GM12878 (cell line): ENCODE results near the gene PRSS58. TPM values are rescaled to one million over a fixed set of nuclear protein-coding genes. Genes with fewer than 3 reads are reported as not detected.

Source experiments
- ATAC-seq: fragments of 200-7000 bp; cut with Tn5 transposase; 3 replicates; pipeline ENCODE4 v1.9.1; 2020; ENCODE audit warnings: mild to moderate bottlenecking, moderate library complexity
- BruUV-seq: library from RNA; stranded (reverse); fragments of 400-500 nt; replicated peaks from 2 replicates; lab custom pipeline; 2021; lab: Mats Ljungman, UMichigan
- CTCF ChIA-PET: fragments of 300-600 bp; sonication (Branson Sonifier 250); formaldehyde crosslinking; extraction: SDS; loops from one replicate; lab custom pipeline; 2021; ENCODE audit warnings: inconsistent platforms; lab: Yijun Ruan, JAX
- POLR2A ChIA-PET: fragments of 350-600 bp; formaldehyde crosslinking; extraction: SDS; loops from one replicate; lab custom pipeline; 2021; ENCODE audit warnings: inconsistent platforms; lab: Charles Lee
- RAD21 ChIA-PET: fragments of 300-600 bp; sonication (Branson Sonifier 250); formaldehyde crosslinking; loops from one replicate; lab custom pipeline; 2023; ENCODE audit warnings: antibody characterized with exemption; ENCODE audit not compliant: unreplicated experiment; lab: Charles Lee
- SMC1A ChIA-PET: fragments of 300-600 bp; sonication (Branson Sonifier 250); formaldehyde crosslinking; loops from one replicate; lab custom pipeline; 2023; ENCODE audit not compliant: unreplicated experiment, uncharacterized antibody; lab: Charles Lee
- DNase-seq: peaks from one replicate; pipeline ENCODE4 v3.0.0-alpha.2; 2011; ENCODE audit warnings: low read depth, low spot score
- FAIRE-seq: peaks from 3 replicates; lab custom pipeline; 2011; peaks lifted over from hg19 to GRCh38; lab: Jason Lieb, UNC
- H2AFZ ChIP-seq: 2 replicates; pipeline ENCODE4 v1.6.0; 2011; ENCODE audit warnings: low read depth, low read length, control low read depth; ENCODE audit not compliant: control insufficient read depth
- H3K27ac ChIP-seq: 2 replicates; pipeline ENCODE4 v1.5.1; 2011; ENCODE audit warnings: control low read depth; ENCODE audit not compliant: control insufficient read depth, insufficient read depth
- H3K27me3 ChIP-seq, 2 experiments: replicated peaks in 1 of 2; 2 replicates each; pipeline versions ENCODE4 v1.6.0 to v1.6.1; 2011; ENCODE audit warnings: low read length in 1 of 2; ENCODE audit not compliant: control insufficient read depth in 2 of 2, insufficient read depth in 2 of 2
- H3K36me3 ChIP-seq, 2 experiments: 2 replicates each; pipeline ENCODE4 v1.5.1; 2011; ENCODE audit warnings: low read length in 1 of 2; ENCODE audit not compliant: control insufficient read depth in 2 of 2, insufficient read depth in 2 of 2
- H3K4me1 ChIP-seq: 2 replicates; pipeline ENCODE4 v1.6.1; 2011; ENCODE audit warnings: mild to moderate bottlenecking, low read length, moderate library complexity, mixed read lengths; ENCODE audit not compliant: control insufficient read depth, insufficient read depth
- H3K4me2 ChIP-seq: 2 replicates; pipeline ENCODE4 v1.6.0; 2011; ENCODE audit warnings: control low read depth; ENCODE audit not compliant: control insufficient read depth, insufficient read depth
- H3K4me3 ChIP-seq: fragments of 200-600 bp; sonication (generic); 2 replicates; pipeline ENCODE4 v1.5.1; 2016
- H3K79me2 ChIP-seq: 2 replicates; pipeline ENCODE4 v1.6.0; 2011; ENCODE audit warnings: low read length; ENCODE audit not compliant: control insufficient read depth, insufficient read depth
- H3K9ac ChIP-seq: 2 replicates; pipeline ENCODE4 v1.8.0; 2011; ENCODE audit warnings: low read length, control low read depth, mixed read lengths; ENCODE audit not compliant: control insufficient read depth, insufficient read depth
- H3K9me3 ChIP-seq: replicated peaks from 3 replicates; pipeline ENCODE4 v1.5.1; 2011; ENCODE audit warnings: mild to moderate bottlenecking, low read length; ENCODE audit not compliant: control insufficient read depth, insufficient read depth
- H4K20me1 ChIP-seq: 2 replicates; pipeline ENCODE4 v1.6.0; 2011; ENCODE audit not compliant: control insufficient read depth, insufficient read depth
- CBFB ChIP-seq: IDR thresholded peaks from 2 replicates; pipeline ENCODE4 v1.6.1; 2016; ENCODE audit warnings: antibody characterized with exemption, low read depth
- CBX5 ChIP-seq: sonication (generic); IDR thresholded peaks from 2 replicates; pipeline ENCODE4 v1.6.1; 2016; ENCODE audit warnings: low read depth, moderate library complexity, mild to moderate bottlenecking, inconsistent platforms
- CHD1 ChIP-seq: IDR thresholded peaks from 2 replicates; pipeline ENCODE4 v1.6.1; 2012; ENCODE audit warnings: low read depth, low read length, improper control_type of control experiment
- CHD2 ChIP-seq: IDR thresholded peaks from 2 replicates; pipeline ENCODE4 v1.6.1; 2011; ENCODE audit warnings: low read depth, low read length, improper control_type of control experiment, borderline replicate concordance
- POLR2AphosphoS2 ChIP-seq: IDR thresholded peaks from 2 replicates; pipeline ENCODE4 v1.6.1; 2011; ENCODE audit warnings: low read depth, mild to moderate bottlenecking, low read length, improper control_type of control experiment, moderate library complexity
- RUNX3 ChIP-seq: IDR thresholded peaks from 2 replicates; pipeline ENCODE4 v1.6.1; 2012; ENCODE audit warnings: low read length, inconsistent platforms
- SIX5 ChIP-seq: IDR thresholded peaks from 2 replicates; pipeline ENCODE4 v1.6.1; 2011; ENCODE audit warnings: mild to moderate bottlenecking, low read depth, low read length, moderate library complexity; ENCODE audit not compliant: severe bottlenecking
- SREBF2 ChIP-seq: IDR thresholded peaks from 2 replicates; pipeline ENCODE4 v1.6.1; 2012; ENCODE audit warnings: mild to moderate bottlenecking, low read length
- ZZZ3 ChIP-seq: IDR thresholded peaks from 2 replicates; pipeline ENCODE4 v1.6.1; 2011; ENCODE audit warnings: low read depth; ENCODE audit not compliant: control insufficient read depth, insufficient read length
- WGBS: methylation state at CpG from one replicate; pipeline ENCODE4 v1.1.6; 2016; ENCODE audit warnings: low lambda C conversion rate; ENCODE audit not compliant: insufficient replicate concordance, insufficient coverage; ENCODE audit errors: missing lambda C conversion rate; 5-methylcytosine and 5-hydroxymethylcytosine counted together
- in situ Hi-C: fragments of 300-500 bp; cut with MboI; formaldehyde crosslinking; loops from 9 replicates; pipeline ENCODE4 v1.14.3; 2018; ENCODE audit warnings: mixed read lengths
- intact Hi-C: fragments of 100-400 bp; cut with micrococcal nuclease; formaldehyde crosslinking; loops from one replicate; pipeline ENCODE4 v1.14.2; 2022; ENCODE audit not compliant: unreplicated experiment
- polyA plus RNA-seq, 11 experiments: library from polyadenylated mRNA; depleted of rRNA in 4 of 11; unstranded in 6 of 11; stranded (reverse) in 5 of 11; fragments of >200 nt; fragmentation: Nextera tagmentation in 4 of 11; fragmentation: Illumina TruSeq in 1 of 11; extraction: Ambion mirVana in 4 of 11; extraction: Trizol in 1 of 11; gene quantifications; 1 replicate in 1 of 11; 2 replicates in 10 of 11; pipeline versions ENCODE4 v1.2.1 to v1.2.3, GENCODE V29; 2011 to 2016; ENCODE audit warnings: inconsistent platforms in 2 of 11, missing spikeins in 2 of 11, low read depth in 1 of 11
- total RNA-seq, 4 experiments: library from RNA; depleted of rRNA in 3 of 4; stranded (reverse); fragments of >200 nt in 3 of 4; fragmentation: Illumina TruSeq in 1 of 4; extraction: Trizol in 1 of 4; gene quantifications; 2 replicates each; pipeline versions ENCODE4 v1.2.1 to v1.2.3, GENCODE V29; 2013 to 2021
- TF ChIP-seq, protein P1 (sequence below), 3 experiments: IDR thresholded peaks in 2 of 3; conservative IDR thresholded peaks in 1 of 3; 2 replicates each; pipeline ENCODE4 v1.5.1; 2011; ENCODE audit warnings: low read depth in 3 of 3, low read length in 3 of 3, mild to moderate bottlenecking in 3 of 3, control low read depth in 2 of 3, moderate library complexity in 2 of 3, inconsistent platforms in 1 of 3, mixed read lengths in 1 of 3; ENCODE audit not compliant: control insufficient read depth in 2 of 3, insufficient read depth in 1 of 3; ENCODE audit errors: extremely low read depth in 1 of 3
- TF ChIP-seq, protein P2 (sequence below): IDR thresholded peaks from 2 replicates; pipeline ENCODE4 v1.6.1; 2012; ENCODE audit warnings: low read depth, low read length, improper control_type of control experiment

Gene PRSS58
- total and polyA plus RNA-seq, 10 of the 15 experiments (the other 5 are each of a cell fraction or from before 2014, with no cell fraction given), result not detected

DNA sequence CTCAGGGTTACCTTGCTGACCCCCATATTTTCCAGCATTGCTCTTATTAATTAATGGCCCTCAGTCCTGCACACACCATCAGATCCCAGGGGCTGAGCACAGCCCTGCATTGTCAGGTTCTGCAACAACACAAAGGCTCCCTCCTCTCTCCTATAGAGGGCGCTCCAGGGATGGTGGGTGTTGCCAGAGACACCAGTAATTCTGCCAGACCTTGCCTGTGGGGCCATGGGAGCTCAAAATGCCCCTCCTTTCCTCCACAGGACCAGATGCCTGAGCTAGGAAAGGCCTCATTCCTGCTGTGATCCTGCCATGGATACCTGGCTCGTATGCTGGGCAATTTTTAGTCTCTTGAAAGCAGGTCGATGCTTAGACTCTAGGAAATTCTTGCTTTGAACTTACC, 42.8 kb upstream of the PRSS58 start:
- ChIA-PET CTCF (interaction anchor here (0.9 to 1.6 kb wide), 5 partner anchors 8 to 325 kb away, joined by 3 to 8 read pairs (median 5); no protein-coding TSS in a partner anchor), POLR2A (no interaction called here), SMC1A (no interaction called here), RAD21 (no interaction called here)
- Histone ChIP-seq H3K4me2 (no peak overlapping the region), H3K4me3 (no peak overlapping the region), H3K27me3 (no peaks in the 10 kb centered on the region; a peak in 1 of 4 replicates), H3K36me3 (no peaks in the 10 kb centered on the region), H3K27ac (no peak overlapping the region), H3K4me1 (no peaks in the 10 kb centered on the region), H2AFZ (no peak overlapping the region), H3K9me3 (no peaks in the 10 kb centered on the region), H4K20me1 (no peaks in the 10 kb centered on the region), H3K79me2 (no peaks in the 10 kb centered on the region), H3K9ac (no peak overlapping the region)
- WGBS, result 7% methylated on average over 3 of the region's 3 CpGs
- ATAC-seq (peak; percentile 47; the same call in 2 of the 3 replicates), FAIRE-seq (no peak), DNase-seq (no peak)
- no TSS peak for BruUV-seq
- in situ Hi-C loops (loop anchor here (10.0 kb wide), 1 partner anchor 326 kb away; the partner anchor contains the start of gene TAS2R38), intact Hi-C loops (loop anchor here (1.0 kb wide), 1 partner anchor 324 kb away; no protein-coding TSS in a partner anchor)
- TF ChIP-seq, protein P1, sequence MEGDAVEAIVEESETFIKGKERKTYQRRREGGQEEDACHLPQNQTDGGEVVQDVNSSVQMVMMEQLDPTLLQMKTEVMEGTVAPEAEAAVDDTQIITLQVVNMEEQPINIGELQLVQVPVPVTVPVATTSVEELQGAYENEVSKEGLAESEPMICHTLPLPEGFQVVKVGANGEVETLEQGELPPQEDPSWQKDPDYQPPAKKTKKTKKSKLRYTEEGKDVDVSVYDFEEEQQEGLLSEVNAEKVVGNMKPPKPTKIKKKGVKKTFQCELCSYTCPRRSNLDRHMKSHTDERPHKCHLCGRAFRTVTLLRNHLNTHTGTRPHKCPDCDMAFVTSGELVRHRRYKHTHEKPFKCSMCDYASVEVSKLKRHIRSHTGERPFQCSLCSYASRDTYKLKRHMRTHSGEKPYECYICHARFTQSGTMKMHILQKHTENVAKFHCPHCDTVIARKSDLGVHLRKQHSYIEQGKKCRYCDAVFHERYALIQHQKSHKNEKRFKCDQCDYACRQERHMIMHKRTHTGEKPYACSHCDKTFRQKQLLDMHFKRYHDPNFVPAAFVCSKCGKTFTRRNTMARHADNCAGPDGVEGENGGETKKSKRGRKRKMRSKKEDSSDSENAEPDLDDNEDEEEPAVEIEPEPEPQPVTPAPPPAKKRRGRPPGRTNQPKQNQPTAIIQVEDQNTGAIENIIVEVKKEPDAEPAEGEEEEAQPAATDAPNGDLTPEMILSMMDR (IDR thresholded peaks at IDR 0.05 in 2 of 3, conservative IDR thresholded peaks at IDR 0.05 in 1 of 3; ENCODE audit: control insufficient read depth in 2 of 3, extremely low read depth in 1 of 3, insufficient read depth in 1 of 3, low read depth in 3 of 3, low read length in 3 of 3), result peak; percentile 18 to 36 (median 22); a peak in 4 of 6 replicates
- TF ChIP-seq CHD1, result no peak

DNA sequence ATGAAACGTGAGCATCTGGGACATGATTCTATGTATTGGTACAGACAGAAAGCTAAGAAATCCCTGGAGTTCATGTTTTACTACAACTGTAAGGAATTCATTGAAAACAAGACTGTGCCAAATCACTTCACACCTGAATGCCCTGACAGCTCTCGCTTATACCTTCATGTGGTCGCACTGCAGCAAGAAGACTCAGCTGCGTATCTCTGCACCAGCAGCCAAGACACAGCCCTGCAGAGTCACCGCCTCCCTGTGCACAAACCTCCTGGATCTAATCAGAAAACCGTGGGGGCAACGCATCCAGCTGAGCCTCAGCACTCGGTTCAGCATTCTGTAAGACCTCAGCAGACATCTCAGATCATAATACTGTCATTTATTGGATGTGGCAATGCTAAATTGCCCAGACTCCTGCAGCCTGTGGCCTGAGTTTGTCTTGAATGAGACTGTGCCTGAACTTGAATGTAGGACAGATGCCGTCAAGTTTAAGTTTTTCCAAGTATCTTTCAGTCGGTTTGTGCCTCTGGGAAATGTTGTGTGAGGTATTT, 41.5 kb upstream of the PRSS58 start:
- ATAC-seq (no peak), FAIRE-seq (no peak), DNase-seq (no peak)
- intact Hi-C loops, result no loop called here
- H3K9me3 ChIP-seq, result no peaks in the 10 kb centered on the region
- ChIA-PET CTCF (no interaction called here), RAD21 (no interaction called here), SMC1A (no interaction called here), POLR2A (no interaction called here)
- in situ Hi-C loops, result no loop called here
- H4K20me1 ChIP-seq, result no peaks in the 10 kb centered on the region
- H3K9ac ChIP-seq, result no peak overlapping the region
- H3K4me1 ChIP-seq, result no peaks in the 10 kb centered on the region
- H3K27ac ChIP-seq, result no peak overlapping the region
- H3K27me3 ChIP-seq, result no peaks in the 10 kb centered on the region; a peak in 1 of 4 replicates
- no peaks in the 10 kb centered on the region for H3K79me2 ChIP-seq
- no peak overlapping the region for H3K4me2 ChIP-seq
- no peak overlapping the region for H3K4me3 ChIP-seq
- no peaks in the 10 kb centered on the region for H3K36me3 ChIP-seq
- WGBS, result 16% methylated on average over 10 of the region's 10 CpGs
- no peak overlapping the region for H2AFZ ChIP-seq
- no TSS peak for BruUV-seq
- TF ChIP-seq, protein P2, sequence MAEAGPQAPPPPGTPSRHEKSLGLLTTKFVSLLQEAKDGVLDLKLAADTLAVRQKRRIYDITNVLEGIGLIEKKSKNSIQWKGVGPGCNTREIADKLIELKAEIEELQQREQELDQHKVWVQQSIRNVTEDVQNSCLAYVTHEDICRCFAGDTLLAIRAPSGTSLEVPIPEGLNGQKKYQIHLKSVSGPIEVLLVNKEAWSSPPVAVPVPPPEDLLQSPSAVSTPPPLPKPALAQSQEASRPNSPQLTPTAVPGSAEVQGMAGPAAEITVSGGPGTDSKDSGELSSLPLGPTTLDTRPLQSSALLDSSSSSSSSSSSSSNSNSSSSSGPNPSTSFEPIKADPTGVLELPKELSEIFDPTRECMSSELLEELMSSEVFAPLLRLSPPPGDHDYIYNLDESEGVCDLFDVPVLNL, result no peak
- TF ChIP-seq ZZZ3 (no peak), CBFB (no peak), CBX5 (no peak), CHD2 (no peak), SREBF2 (no peak), SIX5 (no peak), POLR2AphosphoS2 (no peak), RUNX3 (no peak)
